Right lobe of liver (tissue), 4 donors: ENCODE measurements around the gene BDH1.

Source experiments
- POLR2A ChIP-seq: fragments of 450-650 bp; IDR thresholded peaks from one replicate; pipeline ENCODE4 v1.6.1; 2017; ENCODE audit warnings: antibody characterized with exemption, mild to moderate bottlenecking
- TF ChIP-seq, protein P1 (sequence below), 4 donors: fragments of 200-600 bp in 3 of 4; fragments of 450-650 bp in 1 of 4; IDR thresholded peaks; one replicate each; pipeline versions ENCODE4 v1.5.1 to v1.8.0; 2016 to 2022; ENCODE audit warnings: antibody characterized with exemption in 4 of 4, mild to moderate bottlenecking in 2 of 4
- donor health status: DM: no; HTN: no; CAD: no.
- donor health status: DM: no; HTN: no; CAD: no.
- donor health status: DM: no; HTN: yes; CAD: no.

DNA sequence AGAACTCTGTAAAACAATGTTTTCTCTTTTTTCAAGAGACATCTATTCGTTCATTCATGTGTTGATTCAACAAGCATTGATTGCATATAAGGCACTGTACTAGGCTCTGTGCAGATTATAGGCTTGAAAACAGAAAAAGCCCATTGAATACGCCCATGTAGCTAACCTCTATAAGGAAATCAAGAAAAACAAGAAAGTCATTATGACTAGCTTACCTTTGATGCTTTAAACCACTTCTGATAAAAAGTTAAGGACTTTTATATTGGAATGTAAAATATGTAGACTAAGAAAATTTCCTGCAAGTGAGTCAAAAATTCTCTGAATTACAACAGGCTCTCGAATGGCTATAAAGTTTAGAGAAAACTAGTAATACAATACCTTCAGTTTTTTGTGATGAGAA is 92.5 kb downstream of the BDH1 start:
- TF ChIP-seq, protein P1, sequence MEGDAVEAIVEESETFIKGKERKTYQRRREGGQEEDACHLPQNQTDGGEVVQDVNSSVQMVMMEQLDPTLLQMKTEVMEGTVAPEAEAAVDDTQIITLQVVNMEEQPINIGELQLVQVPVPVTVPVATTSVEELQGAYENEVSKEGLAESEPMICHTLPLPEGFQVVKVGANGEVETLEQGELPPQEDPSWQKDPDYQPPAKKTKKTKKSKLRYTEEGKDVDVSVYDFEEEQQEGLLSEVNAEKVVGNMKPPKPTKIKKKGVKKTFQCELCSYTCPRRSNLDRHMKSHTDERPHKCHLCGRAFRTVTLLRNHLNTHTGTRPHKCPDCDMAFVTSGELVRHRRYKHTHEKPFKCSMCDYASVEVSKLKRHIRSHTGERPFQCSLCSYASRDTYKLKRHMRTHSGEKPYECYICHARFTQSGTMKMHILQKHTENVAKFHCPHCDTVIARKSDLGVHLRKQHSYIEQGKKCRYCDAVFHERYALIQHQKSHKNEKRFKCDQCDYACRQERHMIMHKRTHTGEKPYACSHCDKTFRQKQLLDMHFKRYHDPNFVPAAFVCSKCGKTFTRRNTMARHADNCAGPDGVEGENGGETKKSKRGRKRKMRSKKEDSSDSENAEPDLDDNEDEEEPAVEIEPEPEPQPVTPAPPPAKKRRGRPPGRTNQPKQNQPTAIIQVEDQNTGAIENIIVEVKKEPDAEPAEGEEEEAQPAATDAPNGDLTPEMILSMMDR (IDR thresholded peaks at IDR 0.05): no peak
- no peak for TF ChIP-seq POLR2A
